ENCODE measurements around the gene TRAPPC2L.
"Not testable (repeated sequence)": the region's sequence is repeated elsewhere in the genome, so short reads cannot be mapped to it uniquely, and the experiment has no call there.

The TRAPPC2L gene

GRCh38 chr16:88883946-88884345 lies 27.0 kb downstream of the TRAPPC2L start:
- FAIRE-seq: no peak
- DNase-seq (ENCODE audit: insufficient read length, low spot score): no peak
- TF ChIP-seq TAF1 (IDR thresholded peaks at IDR 0.05; ENCODE audit: low read depth, low read length) (no peak), POLR2A (IDR thresholded peaks at IDR 0.05; ENCODE audit: low read depth, low read length) (no peak), PAX5 (IDR thresholded peaks at IDR 0.05; ENCODE audit: insufficient read depth, low read length, severe bottlenecking) (no peak), SPI1 (IDR thresholded peaks at IDR 0.05; ENCODE audit: low read depth, low read length) (no peak), POLR2AphosphoS5 (IDR thresholded peaks at IDR 0.05; ENCODE audit: low read depth, low read length) (no peak), POU2F2 (IDR thresholded peaks at IDR 0.05; ENCODE audit: low read depth, low read length) (no peak)

- FAIRE-seq (no peak), DNase-seq (ENCODE audit: insufficient read length, low spot score) (no peak)
- TF ChIP-seq PAX5 (IDR thresholded peaks at IDR 0.05; ENCODE audit: insufficient read depth, low read length, severe bottlenecking) (no peak), POLR2AphosphoS5 (IDR thresholded peaks at IDR 0.05; ENCODE audit: low read depth, low read length) (no peak), TAF1 (IDR thresholded peaks at IDR 0.05; ENCODE audit: low read depth, low read length) (no peak), SPI1 (IDR thresholded peaks at IDR 0.05; ENCODE audit: low read depth, low read length) (no peak), POU2F2 (IDR thresholded peaks at IDR 0.05; ENCODE audit: low read depth, low read length) (no peak), POLR2A (IDR thresholded peaks at IDR 0.05; ENCODE audit: low read depth, low read length) (no peak)
Measured at GRCh38 chr16:88884569-88885271, 27.8 kb downstream of the TRAPPC2L start.

GRCh38 chr16:88885693-88886280 lies 28.9 kb downstream of the TRAPPC2L start:
- TF ChIP-seq POLR2A (IDR thresholded peaks at IDR 0.05; ENCODE audit: low read depth, low read length) (no peak), POLR2AphosphoS5 (IDR thresholded peaks at IDR 0.05; ENCODE audit: low read depth, low read length) (no peak), POU2F2 (IDR thresholded peaks at IDR 0.05; ENCODE audit: low read depth, low read length) (no peak), TAF1 (IDR thresholded peaks at IDR 0.05; ENCODE audit: low read depth, low read length) (no peak), PAX5 (IDR thresholded peaks at IDR 0.05; ENCODE audit: insufficient read depth, low read length, severe bottlenecking) (no peak), SPI1 (IDR thresholded peaks at IDR 0.05; ENCODE audit: low read depth, low read length) (no peak)

GRCh38 chr16:88886420-88886844 lies 29.5 kb downstream of the TRAPPC2L start:
- no peak for DNase-seq (ENCODE audit: insufficient read length, low spot score)
- TF ChIP-seq SPI1 (IDR thresholded peaks at IDR 0.05; ENCODE audit: low read depth, low read length) (no peak), PAX5 (IDR thresholded peaks at IDR 0.05; ENCODE audit: insufficient read depth, low read length, severe bottlenecking) (no peak), POU2F2 (IDR thresholded peaks at IDR 0.05; ENCODE audit: low read depth, low read length) (no peak), POLR2AphosphoS5 (IDR thresholded peaks at IDR 0.05; ENCODE audit: low read depth, low read length) (no peak), TAF1 (IDR thresholded peaks at IDR 0.05; ENCODE audit: low read depth, low read length) (no peak), POLR2A (IDR thresholded peaks at IDR 0.05; ENCODE audit: low read depth, low read length) (no peak)
- no peak for FAIRE-seq

More at GRCh38 chr16:88885693-88886280, 28.9 kb downstream of the TRAPPC2L start:
- no peak for FAIRE-seq
- DNase-seq (ENCODE audit: insufficient read length, low spot score): no peak

GRCh38 chr16:88886845-88887521 lies 30.1 kb downstream of the TRAPPC2L start:
- no peak for FAIRE-seq
- TF ChIP-seq PAX5 (IDR thresholded peaks at IDR 0.05; ENCODE audit: insufficient read depth, low read length, severe bottlenecking) (no peak), POLR2A (IDR thresholded peaks at IDR 0.05; ENCODE audit: low read depth, low read length) (no peak), POLR2AphosphoS5 (IDR thresholded peaks at IDR 0.05; ENCODE audit: low read depth, low read length) (no peak), TAF1 (IDR thresholded peaks at IDR 0.05; ENCODE audit: low read depth, low read length) (no peak)
- no peak for DNase-seq (ENCODE audit: insufficient read length, low spot score)

- DNase-seq (ENCODE audit: insufficient read length, low spot score): no peak
- TF ChIP-seq POLR2A (IDR thresholded peaks at IDR 0.05; ENCODE audit: low read depth, low read length) (no peak), SPI1 (IDR thresholded peaks at IDR 0.05; ENCODE audit: low read depth, low read length) (no peak), POLR2AphosphoS5 (IDR thresholded peaks at IDR 0.05; ENCODE audit: low read depth, low read length) (no peak), POU2F2 (IDR thresholded peaks at IDR 0.05; ENCODE audit: low read depth, low read length) (no peak), PAX5 (IDR thresholded peaks at IDR 0.05; ENCODE audit: insufficient read depth, low read length, severe bottlenecking) (no peak), TAF1 (IDR thresholded peaks at IDR 0.05; ENCODE audit: low read depth, low read length) (no peak)
- no peak for FAIRE-seq
Measured at GRCh38 chr16:88888057-88888456, 31.1 kb downstream of the TRAPPC2L start.

- FAIRE-seq (no peak), DNase-seq (ENCODE audit: insufficient read length, low spot score) (no peak)
- TF ChIP-seq POU2F2 (IDR thresholded peaks at IDR 0.05; ENCODE audit: low read depth, low read length) (no peak), PAX5 (IDR thresholded peaks at IDR 0.05; ENCODE audit: insufficient read depth, low read length, severe bottlenecking) (no peak), SPI1 (IDR thresholded peaks at IDR 0.05; ENCODE audit: low read depth, low read length) (no peak), TAF1 (IDR thresholded peaks at IDR 0.05; ENCODE audit: low read depth, low read length) (no peak), POLR2A (IDR thresholded peaks at IDR 0.05; ENCODE audit: low read depth, low read length) (no peak), POLR2AphosphoS5 (IDR thresholded peaks at IDR 0.05; ENCODE audit: low read depth, low read length) (no peak)
Measured at GRCh38 chr16:88888461-88889387, 31.8 kb downstream of the TRAPPC2L start.

- not testable (repeated sequence) for FAIRE-seq; DNase-seq (ENCODE audit: insufficient read length, low spot score)
Measured at GRCh38 chr16:88889702-88890352, 32.9 kb downstream of the TRAPPC2L start.
